ENCODE data around the gene AKAP5.

Gene AKAP5

DNA sequence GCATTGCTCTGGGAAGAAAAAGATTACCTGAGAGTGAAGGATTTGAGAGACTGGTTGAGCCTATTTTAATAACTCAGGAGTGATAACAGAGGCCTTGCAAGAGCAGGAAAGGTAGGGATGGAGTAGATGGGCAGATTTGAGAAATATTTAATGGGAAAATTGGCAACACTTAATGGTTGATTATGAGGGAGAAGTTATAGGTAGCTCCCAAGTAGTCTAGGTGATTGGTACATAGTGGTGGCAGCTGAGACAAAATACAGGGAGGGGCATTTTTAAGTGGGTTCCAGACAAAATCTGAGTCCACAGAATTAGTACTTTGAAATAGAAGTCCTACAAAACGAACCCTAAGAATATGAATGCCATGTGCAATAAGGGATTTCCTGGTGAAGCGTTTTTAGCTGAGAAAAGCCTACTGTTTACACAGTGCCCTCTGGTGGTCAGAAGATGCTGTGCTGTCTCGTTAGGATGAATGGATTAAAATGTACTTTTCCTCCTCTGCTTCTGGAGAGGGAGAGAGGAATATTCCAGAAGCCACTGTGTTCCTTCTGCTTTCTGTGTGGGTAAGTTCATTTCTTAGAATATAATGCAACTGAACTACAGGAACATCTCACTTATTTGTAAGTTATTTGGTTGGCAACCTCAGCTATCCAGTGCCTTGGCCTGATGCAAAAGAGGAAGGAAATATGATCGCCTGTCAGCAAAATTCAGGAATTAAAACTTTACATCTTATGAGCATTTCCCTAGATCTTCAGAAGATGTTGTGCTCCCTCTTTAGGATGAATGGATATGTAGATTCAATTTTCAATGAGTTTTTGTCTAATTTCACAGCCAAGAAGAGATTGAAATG is 45.7 kb downstream of the AKAP5 start:
- Histone ChIP-seq H3F3A (ENCODE audit: insufficient read depth) (peaks cover 44% of the 10 kb centered on the region), H3K27me3 (ENCODE audit: low read length) (no peaks in the 10 kb centered on the region), H3K9me3 (ENCODE audit: insufficient read depth, low read length) (no peaks in the 10 kb centered on the region), H3K79me2 (ENCODE audit: insufficient read depth, low read length) (peaks cover 100% of the 10 kb centered on the region), H3K4me3 (ENCODE audit: insufficient read depth, low read length, poor library complexity, severe bottlenecking) (peak overlapping the region; percentile 9), H3K9ac (ENCODE audit: low read length) (peak overlapping the region; percentile 37), H3K27ac (ENCODE audit: low read depth, low read length) (peak overlapping the region; percentile 99), H3K4me2 (ENCODE audit: low read depth, low read length, poor library complexity, severe bottlenecking) (peak overlapping the region; percentile 76), H2AFZ (ENCODE audit: low read depth, low read length, severe bottlenecking) (no peak overlapping the region), H4K20me1 (ENCODE audit: low read depth, low read length) (peaks cover 43% of the 10 kb centered on the region), H3K36me3 (ENCODE audit: low read length) (peaks cover 15% of the 10 kb centered on the region), H3K9me2 (replicated peaks; ENCODE audit: insufficient read depth, low read length) (no peaks in the 10 kb centered on the region)
- TF ChIP-seq EZH2phosphoT487 (conservative IDR thresholded peaks at IDR 0.05; ENCODE audit: low read length) (no peak), CTCF (IDR thresholded peaks at IDR 0.05; ENCODE audit: insufficient read depth, low read length, poor library complexity, severe bottlenecking) (peak; percentile 93)

- TF ChIP-seq CTCF (IDR thresholded peaks at IDR 0.05; ENCODE audit: insufficient read depth, low read length, poor library complexity, severe bottlenecking) (no peak), EZH2phosphoT487 (conservative IDR thresholded peaks at IDR 0.05; ENCODE audit: low read length) (no peak)
- Histone ChIP-seq H3K27ac (ENCODE audit: low read depth, low read length) (no peak overlapping the region), H3K4me3 (ENCODE audit: insufficient read depth, low read length, poor library complexity, severe bottlenecking) (no peak overlapping the region), H3K9ac (ENCODE audit: low read length) (no peak overlapping the region), H3F3A (ENCODE audit: insufficient read depth) (peaks cover 28% of the 10 kb centered on the region), H3K79me2 (ENCODE audit: insufficient read depth, low read length) (peaks cover 100% of the 10 kb centered on the region), H2AFZ (ENCODE audit: low read depth, low read length, severe bottlenecking) (no peak overlapping the region), H3K36me3 (ENCODE audit: low read length) (peaks cover 20% of the 10 kb centered on the region), H3K4me2 (ENCODE audit: low read depth, low read length, poor library complexity, severe bottlenecking) (no peak overlapping the region), H3K27me3 (ENCODE audit: low read length) (no peaks in the 10 kb centered on the region), H4K20me1 (ENCODE audit: low read depth, low read length) (peaks cover 54% of the 10 kb centered on the region), H3K9me2 (replicated peaks; ENCODE audit: insufficient read depth, low read length) (no peaks in the 10 kb centered on the region), H3K9me3 (ENCODE audit: insufficient read depth, low read length) (no peaks in the 10 kb centered on the region)
These were observed 48.0 kb downstream of the AKAP5 start for GRCh38 chr14:64513271-64513670.

GRCh38 chr14:64515053-64515452 is 49.8 kb downstream of the AKAP5 start:
- H2AFZ ChIP-seq (ENCODE audit: low read depth, low read length, severe bottlenecking): no peak overlapping the region
- H3K9ac ChIP-seq (ENCODE audit: low read length): no peak overlapping the region
- H3K27ac ChIP-seq (ENCODE audit: low read depth, low read length): no peak overlapping the region
- peaks cover 100% of the 10 kb centered on the region for H3K79me2 ChIP-seq (ENCODE audit: insufficient read depth, low read length)
- peaks cover 17% of the 10 kb centered on the region for H3F3A ChIP-seq (ENCODE audit: insufficient read depth)
- no peak overlapping the region for H3K4me3 ChIP-seq (ENCODE audit: insufficient read depth, low read length, poor library complexity, severe bottlenecking)
- no peak overlapping the region for H3K4me2 ChIP-seq (ENCODE audit: low read depth, low read length, poor library complexity, severe bottlenecking)
- peaks cover 56% of the 10 kb centered on the region for H4K20me1 ChIP-seq (ENCODE audit: low read depth, low read length)
- no peaks in the 10 kb centered on the region for H3K27me3 ChIP-seq (ENCODE audit: low read length)
- H3K9me2 ChIP-seq (replicated peaks; ENCODE audit: insufficient read depth, low read length): no peaks in the 10 kb centered on the region
- no peak for TF ChIP-seq CTCF (IDR thresholded peaks at IDR 0.05; ENCODE audit: insufficient read depth, low read length, poor library complexity, severe bottlenecking)
- no peak for TF ChIP-seq EZH2phosphoT487 (conservative IDR thresholded peaks at IDR 0.05; ENCODE audit: low read length)
- peaks cover 20% of the 10 kb centered on the region for H3K36me3 ChIP-seq (ENCODE audit: low read length)
- H3K9me3 ChIP-seq (ENCODE audit: insufficient read depth, low read length): no peaks in the 10 kb centered on the region
